Subcutaneous abdominal adipose tissue (tissue), 5 donors: ENCODE data around the gene RCOR1.
A peak's percentile ranks its signal among the peaks of the same experiment; 100 is the strongest.
"Not testable (repeated sequence)": the region's sequence is repeated elsewhere in the genome, so short reads cannot be mapped to it uniquely, and the experiment has no call there.

Source experiments
- H3K27ac ChIP-seq: one replicate; pipeline ENCODE4 v1.7.0; 2013; ENCODE audit warnings: low read depth, mild to moderate bottlenecking, inconsistent platforms, low read length, moderate library complexity
- H3K27me3 ChIP-seq, 5 donors: one replicate each; pipeline ENCODE4 v1.7.0; 2013; ENCODE audit warnings: low read length in 5 of 5, inconsistent platforms in 1 of 5; ENCODE audit not compliant: control insufficient read depth in 5 of 5, insufficient read depth in 4 of 5
- H3K36me3 ChIP-seq, 5 donors: one replicate each; pipeline ENCODE4 v1.7.0; 2013; ENCODE audit warnings: low read length in 5 of 5; ENCODE audit not compliant: control insufficient read depth in 5 of 5, insufficient read depth in 5 of 5
- H3K4me1 ChIP-seq, 5 donors: one replicate each; pipeline ENCODE4 v1.7.0; 2013; ENCODE audit warnings: low read length in 5 of 5, mild to moderate bottlenecking in 3 of 5, moderate library complexity in 1 of 5; ENCODE audit not compliant: control insufficient read depth in 5 of 5, insufficient read depth in 5 of 5
- H3K4me3 ChIP-seq, 5 donors: one replicate each; pipeline ENCODE4 v1.7.0; 2013; ENCODE audit warnings: low read length in 5 of 5, low read depth in 1 of 5
- H3K9ac ChIP-seq, 5 donors: one replicate each; pipeline ENCODE4 v1.7.0; 2013; ENCODE audit warnings: low read length in 5 of 5, mild to moderate bottlenecking in 4 of 5, moderate library complexity in 3 of 5
- H3K9me3 ChIP-seq, 5 donors: one replicate each; pipeline ENCODE4 v1.7.0; 2013; ENCODE audit warnings: low read length in 5 of 5; ENCODE audit not compliant: control insufficient read depth in 5 of 5
- donor health status: healthy.
- donor health status: healthy.
- donor health status: healthy.
- donor health status: healthy.
- donor health status: healthy.

Gene RCOR1

DNA sequence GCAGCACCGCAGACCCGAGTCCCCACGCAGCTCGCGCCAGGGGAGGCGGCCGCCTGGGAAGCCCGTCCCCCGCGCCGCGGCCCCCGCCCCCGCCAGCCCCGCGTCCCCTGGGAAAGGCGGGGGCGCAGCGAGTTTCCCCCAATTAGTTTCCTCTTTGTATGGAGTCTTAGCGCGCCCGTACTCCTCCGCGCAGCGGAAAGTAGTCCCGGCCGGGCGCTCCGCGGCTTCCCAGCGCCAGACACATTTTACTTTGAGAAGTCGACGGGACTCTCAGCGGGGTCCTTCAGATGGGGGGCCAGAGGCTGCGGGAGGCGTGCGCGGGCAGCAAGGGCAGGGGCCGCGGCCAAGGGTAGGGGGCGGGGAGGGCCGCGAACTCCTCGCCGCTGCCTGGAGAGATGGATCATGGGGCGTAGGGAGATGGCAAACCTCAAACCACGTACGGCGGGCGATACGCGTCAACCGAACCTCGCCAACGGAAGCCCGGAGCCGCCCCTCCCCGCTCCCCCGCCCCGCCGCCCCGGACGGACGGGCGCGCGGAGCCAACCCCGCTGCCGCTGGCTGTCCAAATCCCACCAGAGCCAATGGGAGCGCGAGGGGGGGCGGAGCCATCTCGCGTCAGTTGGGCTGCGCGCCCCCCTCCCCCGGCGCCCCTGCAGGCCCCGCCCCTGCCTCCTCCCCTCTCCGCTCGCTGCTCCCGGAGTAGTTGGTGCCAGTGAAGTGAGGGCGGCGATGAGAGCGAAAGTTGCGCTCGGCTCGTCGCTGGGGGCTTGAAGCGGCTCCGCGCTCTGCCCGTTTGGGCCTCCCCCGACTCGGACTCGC lies at the start of gene RCOR1:
Gene RCOR1 (plus strand): TSS at position 706 of the 819 bp plus-strand sequence. CDS start 238 bp downstream, outside the sequence.
- H3K36me3 ChIP-seq = no peaks in the 10 kb centered on the region
- peaks cover 4 to 29% (median 26%) of the 10 kb centered on the region in 5 donors for H3K4me1 ChIP-seq
- H3K4me3 ChIP-seq = peak within 1 kb of the TSS; percentile 59 to 95 (median 87)
- no peaks in the 10 kb centered on the region for H3K9me3 ChIP-seq
- H3K27me3 ChIP-seq = no peaks in the 10 kb centered on the region
- H3K27ac ChIP-seq = peak within 1 kb of the TSS; percentile 86
- H3K9ac ChIP-seq = peak within 1 kb of the TSS in 4 of 5 donors; percentile 82 to 83 (median 82)

DNA sequence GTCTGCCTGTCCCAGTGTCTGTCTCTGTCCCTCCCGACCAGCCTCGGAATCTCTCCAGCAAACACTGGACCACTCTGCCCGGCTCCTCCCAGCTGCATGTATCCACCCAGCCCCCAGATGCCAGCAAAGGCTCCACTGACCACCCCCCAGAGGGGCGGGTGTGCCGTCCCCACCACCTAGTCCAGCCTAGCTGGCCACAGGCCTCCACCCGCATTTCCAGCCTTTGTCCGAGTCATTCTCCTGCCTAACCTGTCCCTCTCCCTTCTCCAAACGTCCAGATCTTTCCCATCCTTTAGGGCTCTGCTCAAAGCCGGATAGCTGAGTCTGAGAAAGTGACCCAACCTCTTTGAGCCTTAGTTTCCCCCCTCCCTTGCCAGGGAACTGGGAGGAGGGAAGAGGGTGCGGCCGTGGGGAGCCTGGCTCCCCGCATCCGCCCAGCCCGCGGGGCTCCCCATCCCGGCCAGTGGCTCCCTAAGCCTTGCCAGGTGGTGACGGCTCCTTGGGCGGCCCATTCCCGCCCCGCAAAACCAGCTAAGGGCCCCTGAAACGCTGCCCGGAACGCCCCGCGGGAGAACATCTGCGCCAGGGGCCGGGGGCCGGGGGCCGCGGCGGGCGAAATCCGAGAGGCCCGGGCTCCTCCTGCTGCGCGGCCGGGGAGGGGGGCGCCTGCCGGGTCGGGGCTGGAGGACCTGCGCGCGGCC lies 48.3 kb upstream of the RCOR1 start:
- Histone ChIP-seq H3K9me3 (no peaks in the 10 kb centered on the region), H3K4me3 (peak overlapping the region in 1 of 5 donors; percentile 26), H3K4me1 (peaks cover 0 to 26% (median 24%) of the 10 kb centered on the region in 5 donors), H3K27me3 (peaks cover 20 to 28% (median 25%) of the 10 kb centered on the region in 5 donors), H3K9ac (no peak overlapping the region), H3K36me3 (no peaks in the 10 kb centered on the region), H3K27ac (no peak overlapping the region)

DNA sequence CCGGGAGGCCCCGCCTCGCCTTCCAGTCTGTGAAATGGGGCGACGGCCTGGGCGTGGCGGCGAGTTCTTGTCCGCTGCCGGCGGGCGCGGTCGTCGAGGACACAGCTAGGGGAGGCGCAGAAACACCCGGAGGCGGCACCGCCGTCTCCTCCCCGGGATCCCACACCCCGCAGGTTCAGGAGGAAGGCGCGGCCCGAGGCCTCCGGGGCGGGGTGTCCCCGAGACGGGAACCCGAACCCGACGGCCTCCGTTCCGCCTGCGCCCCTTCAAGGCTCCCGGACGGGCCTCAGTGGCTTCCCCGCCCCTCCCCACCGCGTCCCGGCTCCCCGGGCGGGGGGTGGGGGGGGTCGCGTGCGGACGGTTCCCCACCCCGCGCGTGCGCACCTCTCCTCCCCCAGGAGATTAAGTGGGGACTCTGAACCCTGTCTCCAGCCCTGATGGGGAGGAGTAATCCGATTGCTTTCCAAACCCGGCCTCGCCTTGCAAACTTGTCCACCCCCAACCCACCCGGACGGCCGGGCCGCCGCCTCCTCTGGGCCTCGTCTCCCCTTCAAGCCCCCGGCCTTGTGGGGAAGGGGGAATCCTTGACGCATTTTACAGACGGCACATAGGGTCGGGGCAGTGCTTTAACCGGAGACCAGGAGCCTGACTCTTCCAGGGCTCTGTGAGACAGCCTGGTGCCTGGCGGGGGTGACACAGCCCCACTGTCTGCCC lies 47.5 kb upstream of the RCOR1 start:
- H3K4me1 ChIP-seq = peaks cover 0 to 23% (median 18%) of the 10 kb centered on the region in 5 donors
- H3K27me3 ChIP-seq = peaks cover 20 to 28% (median 23%) of the 10 kb centered on the region in 5 donors
- no peak overlapping the region for H3K27ac ChIP-seq
- H3K9me3 ChIP-seq = no peaks in the 10 kb centered on the region
- no peak overlapping the region for H3K9ac ChIP-seq
- no peaks in the 10 kb centered on the region for H3K36me3 ChIP-seq
- H3K4me3 ChIP-seq = peak overlapping the region in 1 of 5 donors; percentile 26

DNA sequence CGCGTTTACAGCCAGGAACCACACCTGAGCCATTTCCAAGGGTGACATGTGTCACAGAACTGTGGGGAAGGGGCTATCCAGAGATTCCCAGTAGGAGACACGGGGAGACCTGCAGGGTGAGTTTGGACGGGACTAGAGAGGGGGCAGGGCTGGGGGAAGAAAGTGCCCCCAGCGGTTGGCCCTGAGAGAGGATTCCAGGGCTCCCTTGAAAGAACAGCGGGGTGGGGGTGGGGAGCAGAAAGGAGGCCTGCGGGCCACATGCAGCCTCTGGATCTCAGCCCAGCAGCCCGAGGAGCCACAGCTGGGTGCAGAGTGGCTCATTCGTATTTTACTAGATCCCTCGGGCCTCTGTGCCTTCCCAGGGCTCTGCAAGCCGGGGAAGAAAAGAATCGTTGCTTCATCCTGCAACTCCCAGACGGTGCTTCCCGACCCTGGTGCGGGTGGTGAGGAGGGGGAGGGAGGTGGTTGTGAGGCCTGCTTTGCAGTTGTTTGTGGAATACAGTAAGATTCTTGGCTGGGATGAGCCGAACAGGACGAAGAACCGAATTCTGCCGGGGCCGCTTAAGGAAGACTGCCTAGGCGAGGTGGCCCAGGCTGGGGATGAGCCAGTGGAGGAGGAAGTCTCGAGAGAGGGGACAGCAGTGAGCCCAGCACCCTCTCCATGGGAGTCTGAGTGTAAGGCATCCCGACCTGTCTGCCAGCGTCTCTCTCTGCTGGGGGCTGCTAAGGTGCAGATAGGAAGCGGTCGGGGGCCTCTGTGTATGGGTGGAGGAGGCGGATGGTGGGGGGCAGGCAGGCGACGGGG lies 46.8 kb upstream of the RCOR1 start:
- H3K4me3 ChIP-seq = peak overlapping the region in 1 of 5 donors; percentile 55

DNA sequence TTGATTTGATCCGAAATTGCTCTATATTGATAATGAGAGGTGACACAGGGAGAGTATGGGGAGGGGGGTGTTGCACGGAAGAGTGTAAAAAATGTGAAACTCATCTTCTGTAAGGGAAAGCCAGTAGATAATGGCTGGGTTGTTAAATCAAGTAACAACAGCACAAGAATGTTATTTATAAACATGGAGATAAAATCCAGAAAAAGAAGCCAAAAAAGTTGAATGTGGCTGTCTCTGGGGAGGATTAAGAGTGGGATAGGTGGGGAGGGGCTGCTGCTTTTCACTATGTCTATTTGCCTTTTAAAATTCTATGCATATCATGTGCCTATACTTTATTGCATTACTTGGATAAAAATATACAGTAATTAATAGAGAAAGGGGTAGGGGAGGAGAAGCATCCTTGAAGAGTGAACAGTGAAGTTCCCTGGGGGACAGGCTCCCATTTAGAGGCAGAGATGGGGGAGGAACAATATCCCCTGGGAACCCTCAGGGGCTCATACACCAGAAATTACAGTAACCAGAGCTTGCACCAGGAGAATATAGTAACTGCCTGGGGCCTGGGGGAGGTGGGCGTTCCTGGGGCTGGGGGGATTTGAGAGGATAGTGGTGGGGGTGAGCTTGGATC lies 43.7 kb upstream of the RCOR1 start:
- Histone ChIP-seq H3K9me3 (no peaks in the 10 kb centered on the region), H3K36me3 (no peaks in the 10 kb centered on the region), H3K4me3 (no peak overlapping the region), H3K27me3 (peaks cover 10 to 27% (median 21%) of the 10 kb centered on the region in 5 donors), H3K27ac (no peak overlapping the region), H3K9ac (no peak overlapping the region), H3K4me1 (peaks cover 0 to 21% (median 14%) of the 10 kb centered on the region in 5 donors)

More for the DNA sequence above, 46.8 kb upstream of the RCOR1 start:
- H3K27ac ChIP-seq = no peak overlapping the region
- H3K9ac ChIP-seq = no peak overlapping the region
- no peaks in the 10 kb centered on the region for H3K36me3 ChIP-seq
- H3K27me3 ChIP-seq = peaks cover 17 to 26% (median 22%) of the 10 kb centered on the region in 5 donors
- H3K9me3 ChIP-seq = no peaks in the 10 kb centered on the region
- peaks cover 0 to 18% (median 13%) of the 10 kb centered on the region in 5 donors for H3K4me1 ChIP-seq

DNA sequence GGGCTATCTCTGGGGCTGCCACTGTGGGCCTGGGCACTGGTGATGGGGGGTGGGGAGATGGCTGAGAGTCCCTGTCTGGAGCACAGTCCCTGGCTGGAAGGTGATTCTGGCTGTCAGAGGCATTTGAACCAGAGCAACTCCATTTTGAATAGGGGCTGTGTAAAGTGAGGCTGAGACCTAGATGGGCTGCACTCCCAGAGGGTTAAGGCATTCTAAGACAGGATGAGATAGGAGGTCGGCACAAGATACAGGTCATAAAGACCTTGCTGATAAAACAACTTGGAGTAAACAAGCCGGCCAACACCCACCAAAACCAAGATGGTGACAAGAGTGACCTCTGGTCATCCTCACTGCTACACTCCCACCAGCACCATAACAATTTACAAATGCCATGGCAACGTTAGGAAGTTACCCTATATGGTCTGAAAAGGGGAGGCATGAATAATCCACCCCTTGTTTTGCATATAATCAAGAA lies 41.5 kb upstream of the RCOR1 start:
- not testable (repeated sequence) for H3K9ac ChIP-seq, H3K27me3 ChIP-seq, H3K4me3 ChIP-seq, H3K9me3 ChIP-seq, H3K36me3 ChIP-seq, H3K27ac ChIP-seq
- peaks cover 0 to 15% (median 12%) of the 10 kb centered on the region in 5 donors for H3K4me1 ChIP-seq

DNA sequence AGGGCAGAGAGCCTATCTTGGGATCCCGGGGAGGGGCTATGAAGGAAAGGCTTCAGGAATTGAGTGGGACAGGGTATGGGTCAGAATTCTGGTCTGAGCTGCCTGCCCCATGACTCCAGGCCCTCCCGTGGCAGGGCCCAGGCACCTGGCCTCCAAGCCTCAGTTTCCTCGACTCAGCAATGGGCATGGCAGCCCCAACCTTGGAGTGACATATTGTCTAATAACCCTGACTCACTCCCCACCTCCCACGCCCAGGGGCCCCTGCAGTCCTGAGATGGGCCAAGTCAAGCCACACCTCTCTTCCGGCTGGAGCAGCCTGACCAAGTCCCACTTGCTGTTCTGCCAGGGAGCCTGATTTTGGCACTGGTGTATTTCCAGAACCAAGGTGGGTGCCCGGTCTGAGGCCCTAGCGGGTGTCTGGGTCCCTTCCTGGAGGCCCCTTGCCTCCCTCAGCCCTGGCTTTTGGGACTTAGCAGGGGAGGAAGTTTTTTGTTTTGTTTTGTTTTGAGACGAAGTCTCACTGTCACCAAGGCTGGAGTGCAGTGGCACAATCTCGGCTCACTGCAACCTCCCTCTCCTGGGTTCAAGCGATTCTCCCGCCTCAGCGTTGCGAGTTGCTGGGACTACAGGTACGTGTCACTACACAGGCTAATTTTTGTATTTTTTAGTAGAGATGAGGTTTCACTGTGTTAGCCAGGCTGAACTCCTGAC lies 40.3 kb upstream of the RCOR1 start:
- Histone ChIP-seq H3K9ac (no peak overlapping the region), H3K27ac (no peak overlapping the region), H3K4me1 (peaks cover 0 to 14% (median 10%) of the 10 kb centered on the region in 5 donors), H3K27me3 (peaks cover 0 to 4% (median 3%) of the 10 kb centered on the region in 5 donors), H3K9me3 (no peaks in the 10 kb centered on the region), H3K36me3 (no peaks in the 10 kb centered on the region), H3K4me3 (no peak overlapping the region)

DNA sequence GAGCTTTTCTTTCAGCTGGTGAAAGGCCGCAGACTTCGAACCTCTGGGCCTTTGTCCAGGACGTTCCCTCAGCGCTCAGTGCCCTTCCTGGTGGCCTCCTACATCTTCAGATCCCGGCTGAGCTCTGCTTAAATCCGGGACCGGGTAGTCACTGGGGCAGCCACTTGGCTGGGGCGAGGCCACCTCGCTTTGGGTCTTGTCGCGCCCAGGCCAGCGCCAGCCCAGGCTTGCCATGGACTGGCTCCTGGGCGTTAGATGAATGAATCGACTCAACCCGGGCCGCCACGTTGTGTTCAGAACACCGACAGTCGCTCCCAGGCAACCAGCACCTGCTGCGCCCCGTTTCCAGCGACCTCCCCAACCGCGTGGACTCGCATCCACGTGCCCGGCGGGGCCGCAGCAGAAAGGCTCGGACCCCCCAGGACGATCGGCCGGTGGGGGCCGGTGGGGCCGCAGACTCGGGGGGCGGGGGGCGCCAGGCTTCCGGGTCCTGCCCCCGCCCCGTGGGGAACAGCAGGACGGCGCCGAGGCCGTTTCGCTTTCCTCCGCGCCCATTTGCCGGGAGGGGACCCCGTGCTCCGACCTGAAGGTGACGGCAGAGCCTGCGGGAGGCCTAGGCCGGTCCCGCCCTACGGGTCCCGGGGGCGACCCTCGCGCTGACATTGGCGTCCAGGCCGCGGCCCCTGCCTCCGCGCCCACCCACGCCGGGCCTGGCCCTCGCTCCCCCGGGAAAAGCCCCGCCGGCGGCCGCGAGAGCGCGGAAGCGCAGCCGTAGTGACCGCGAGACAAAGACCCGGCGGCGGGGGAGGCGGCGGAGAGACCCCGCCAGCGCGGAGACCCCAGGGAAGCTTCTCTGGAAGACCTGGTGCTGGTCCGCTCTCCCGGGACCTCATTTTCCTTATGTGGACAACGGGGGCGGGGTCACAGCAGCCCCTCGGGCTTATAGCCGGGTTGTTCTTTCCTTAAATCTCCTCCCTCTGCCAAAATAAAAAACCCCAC lies 37.3 kb upstream of the RCOR1 start:
- H3K4me1 ChIP-seq = peaks cover 0 to 14% (median 10%) of the 10 kb centered on the region in 5 donors
- H3K27me3 ChIP-seq = peaks cover 0 to 4% (median 0%) of the 10 kb centered on the region in 5 donors
- no peak overlapping the region for H3K27ac ChIP-seq
- peak overlapping the region in 4 of 5 donors; percentile 66 to 81 (median 76) for H3K9ac ChIP-seq
- no peaks in the 10 kb centered on the region for H3K36me3 ChIP-seq
- H3K4me3 ChIP-seq = peak overlapping the region; percentile 62 to 84 (median 80)
- no peaks in the 10 kb centered on the region for H3K9me3 ChIP-seq
